HFFc6 (cell line): Measurements from ENCODE around the gene MSI2. TPM values are rescaled to one million over a fixed set of nuclear protein-coding genes. Genes with fewer than 3 reads are reported as not detected.

ENCODE experiments used
- DNase-seq: peaks from one replicate; pipeline ENCODE4 v3.0.0-alpha.2; 2018
- H3K27ac Mint-ChIP-seq: 2 replicates; pipeline ENCODE4 v1.8.0; 2020; ENCODE audit warnings: mild to moderate bottlenecking, mixed read lengths
- H3K27me3 Mint-ChIP-seq: 2 replicates; pipeline ENCODE4 v1.8.0; 2021; ENCODE audit warnings: mild to moderate bottlenecking, moderate library complexity, mixed read lengths; ENCODE audit not compliant: insufficient read depth
- H3K36me3 Mint-ChIP-seq: 2 replicates; pipeline ENCODE4 v1.8.0; 2021; ENCODE audit warnings: low read depth, mixed read lengths
- H3K4me1 Mint-ChIP-seq: 2 replicates; pipeline ENCODE4 v1.8.0; 2020; ENCODE audit warnings: low read depth, mixed read lengths
- H3K4me3 Mint-ChIP-seq: 2 replicates; pipeline ENCODE4 v1.8.0; 2020; ENCODE audit warnings: mild to moderate bottlenecking, moderate library complexity, mixed read lengths
- H3K9me3 Mint-ChIP-seq: 2 replicates; pipeline ENCODE4 v1.8.0; 2020; ENCODE audit warnings: mild to moderate bottlenecking, mixed read lengths
- total RNA-seq, 6 experiments: library from RNA; stranded (reverse); fragmentation: NEBNext Ultra II Directional; extraction: Animal tissue kit (Norgen Biotek cat#: 25700); gene quantifications; 2 replicates in 1 of 6; 3 replicates in 5 of 6; pipeline ENCODE4 v1.2.3, GENCODE V29; 2021
- TF ChIP-seq, protein P1 (sequence below): fragments of 200-600 bp; sonication (generic); IDR thresholded peaks from 2 replicates; pipeline ENCODE4 v1.5.0; 2021; ENCODE audit warnings: antibody characterized with exemption, mild to moderate bottlenecking

The MSI2 gene
- total RNA-seq, 6 experiments from 2014 or later: 53.5 to 71.7 (median 55.0) TPM

DNA sequence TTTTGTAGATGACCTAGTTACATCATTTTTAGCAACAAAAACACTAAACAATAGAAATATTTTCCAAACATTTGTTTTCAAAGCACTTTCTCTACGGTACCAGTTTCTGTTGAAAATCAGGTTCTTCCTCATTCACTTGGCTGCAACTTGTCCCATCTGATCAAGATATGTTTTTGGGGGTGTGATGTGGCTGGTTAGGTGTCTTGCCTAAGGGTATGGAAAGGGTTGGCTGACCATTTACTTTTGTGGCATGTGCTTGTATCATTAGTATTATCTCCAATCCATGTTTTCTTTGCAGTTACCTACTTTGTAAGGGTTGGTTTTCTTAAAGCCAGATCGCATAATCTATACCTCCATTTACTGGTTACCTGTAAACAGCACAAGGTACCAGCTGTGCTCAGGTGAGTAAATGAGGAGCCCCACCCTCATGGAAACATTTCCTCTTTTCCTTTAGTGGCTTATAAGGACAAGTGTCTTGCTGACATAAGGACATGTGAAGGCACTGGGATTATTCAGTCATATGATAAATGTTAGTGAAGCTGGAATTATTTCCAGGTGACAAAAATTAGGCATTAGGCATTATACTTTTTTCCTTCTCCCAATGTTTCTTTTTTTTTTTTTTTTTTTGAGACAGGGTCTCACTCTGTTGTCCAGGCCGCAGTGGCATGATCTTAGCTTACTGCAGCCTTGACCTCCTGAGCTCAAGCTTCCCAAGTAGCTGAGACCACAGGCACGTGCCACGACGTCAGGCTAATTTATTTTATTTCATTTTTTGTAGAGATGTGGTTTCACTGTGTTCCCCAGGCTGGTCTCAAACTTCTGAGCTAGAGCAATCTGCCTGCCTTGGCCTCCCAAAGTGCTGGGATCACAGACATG is 326.8 kb downstream of the MSI2 start:
- TF ChIP-seq, protein P1, sequence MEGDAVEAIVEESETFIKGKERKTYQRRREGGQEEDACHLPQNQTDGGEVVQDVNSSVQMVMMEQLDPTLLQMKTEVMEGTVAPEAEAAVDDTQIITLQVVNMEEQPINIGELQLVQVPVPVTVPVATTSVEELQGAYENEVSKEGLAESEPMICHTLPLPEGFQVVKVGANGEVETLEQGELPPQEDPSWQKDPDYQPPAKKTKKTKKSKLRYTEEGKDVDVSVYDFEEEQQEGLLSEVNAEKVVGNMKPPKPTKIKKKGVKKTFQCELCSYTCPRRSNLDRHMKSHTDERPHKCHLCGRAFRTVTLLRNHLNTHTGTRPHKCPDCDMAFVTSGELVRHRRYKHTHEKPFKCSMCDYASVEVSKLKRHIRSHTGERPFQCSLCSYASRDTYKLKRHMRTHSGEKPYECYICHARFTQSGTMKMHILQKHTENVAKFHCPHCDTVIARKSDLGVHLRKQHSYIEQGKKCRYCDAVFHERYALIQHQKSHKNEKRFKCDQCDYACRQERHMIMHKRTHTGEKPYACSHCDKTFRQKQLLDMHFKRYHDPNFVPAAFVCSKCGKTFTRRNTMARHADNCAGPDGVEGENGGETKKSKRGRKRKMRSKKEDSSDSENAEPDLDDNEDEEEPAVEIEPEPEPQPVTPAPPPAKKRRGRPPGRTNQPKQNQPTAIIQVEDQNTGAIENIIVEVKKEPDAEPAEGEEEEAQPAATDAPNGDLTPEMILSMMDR: no peak
- Mint-ChIP-seq H3K36me3 (no peaks in the 10 kb centered on the region), H3K9me3 (no peaks in the 10 kb centered on the region), H3K4me1 (peaks cover 22% of the 10 kb centered on the region), H3K4me3 (no peak overlapping the region), H3K27me3 (no peaks in the 10 kb centered on the region; the same call in none of the 2 replicates), H3K27ac (no peak overlapping the region)
- no peak for DNase-seq

DNA sequence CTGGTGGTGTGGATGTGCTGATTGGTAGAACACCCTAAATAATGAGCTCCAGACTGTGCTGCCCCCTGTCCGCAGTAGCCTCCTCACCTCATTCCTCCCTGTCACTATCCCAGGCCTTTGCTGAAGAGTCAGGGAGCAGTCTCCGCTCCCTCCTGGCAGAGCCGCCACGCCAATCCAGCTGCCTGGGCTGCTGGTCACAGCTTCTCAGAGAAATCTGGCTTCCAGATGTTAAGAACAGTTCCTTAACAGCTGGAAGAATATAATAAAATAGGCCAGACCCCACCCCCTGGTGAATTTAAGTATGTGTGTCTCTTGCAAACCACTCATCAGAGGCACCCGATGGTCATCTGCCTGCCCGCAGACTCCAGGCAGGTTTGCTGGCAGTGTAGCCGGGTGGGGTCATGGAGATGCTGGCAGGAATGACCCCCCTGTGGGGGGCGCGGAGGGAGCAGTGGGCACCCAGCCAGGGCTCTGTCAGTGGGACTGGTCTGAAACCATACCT is 327.8 kb downstream of the MSI2 start:
- H3K36me3 Mint-ChIP-seq: no peaks in the 10 kb centered on the region
- no peak overlapping the region for H3K27ac Mint-ChIP-seq
- H3K27me3 Mint-ChIP-seq: no peaks in the 10 kb centered on the region; the same call in none of the 2 replicates
- peak; percentile 11 for DNase-seq
- H3K9me3 Mint-ChIP-seq: no peaks in the 10 kb centered on the region
- no peak overlapping the region for H3K4me3 Mint-ChIP-seq
- H3K4me1 Mint-ChIP-seq: peaks cover 24% of the 10 kb centered on the region
- TF ChIP-seq, protein P1: peak; percentile 55

DNA sequence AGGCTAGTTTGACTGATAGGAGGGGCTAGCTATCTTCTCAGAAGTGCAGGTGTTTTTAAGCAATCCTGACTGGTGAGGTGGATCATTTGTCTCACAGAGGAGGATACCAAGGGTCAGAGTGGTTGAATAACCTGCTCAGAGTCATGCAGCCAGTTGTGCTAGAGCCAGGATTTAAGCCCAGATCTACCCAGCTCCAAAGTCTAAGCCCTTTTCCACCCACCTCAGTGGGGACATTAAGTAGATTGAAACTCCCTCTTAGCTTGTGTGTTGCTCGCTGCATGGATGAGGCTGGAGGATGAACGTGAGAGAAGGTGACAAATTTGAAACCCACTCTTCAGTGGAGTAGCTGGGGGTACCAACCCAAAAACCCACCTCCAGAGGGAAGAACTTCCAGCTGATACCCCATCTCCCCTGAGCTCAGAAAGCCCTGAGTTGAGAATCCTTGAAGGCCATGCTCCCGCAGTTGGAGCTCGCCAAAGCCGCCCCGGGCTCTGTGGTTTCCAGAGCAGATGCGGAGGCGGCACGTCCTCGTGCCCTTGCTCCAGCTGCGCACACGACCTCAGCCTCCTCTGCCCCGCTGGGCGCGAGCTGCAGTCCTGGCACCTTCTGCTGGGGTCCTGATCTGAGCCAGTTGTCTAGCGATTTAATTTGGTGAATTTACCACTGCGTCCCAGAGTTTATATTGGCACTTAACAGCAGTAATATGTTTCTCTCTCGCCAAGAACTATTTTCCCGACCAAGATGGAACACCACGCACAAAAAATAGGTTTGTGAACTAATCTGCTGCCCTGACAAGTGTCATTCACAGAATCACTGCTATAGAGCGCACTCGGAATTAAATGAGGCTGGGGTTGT is 329.2 kb downstream of the MSI2 start:
- DNase-seq: no peak
- Mint-ChIP-seq H3K27me3 (no peaks in the 10 kb centered on the region; the same call in none of the 2 replicates), H3K27ac (no peak overlapping the region), H3K9me3 (no peaks in the 10 kb centered on the region), H3K4me3 (no peak overlapping the region), H3K36me3 (no peaks in the 10 kb centered on the region), H3K4me1 (peaks cover 24% of the 10 kb centered on the region)
- TF ChIP-seq, protein P1: no peak

DNA sequence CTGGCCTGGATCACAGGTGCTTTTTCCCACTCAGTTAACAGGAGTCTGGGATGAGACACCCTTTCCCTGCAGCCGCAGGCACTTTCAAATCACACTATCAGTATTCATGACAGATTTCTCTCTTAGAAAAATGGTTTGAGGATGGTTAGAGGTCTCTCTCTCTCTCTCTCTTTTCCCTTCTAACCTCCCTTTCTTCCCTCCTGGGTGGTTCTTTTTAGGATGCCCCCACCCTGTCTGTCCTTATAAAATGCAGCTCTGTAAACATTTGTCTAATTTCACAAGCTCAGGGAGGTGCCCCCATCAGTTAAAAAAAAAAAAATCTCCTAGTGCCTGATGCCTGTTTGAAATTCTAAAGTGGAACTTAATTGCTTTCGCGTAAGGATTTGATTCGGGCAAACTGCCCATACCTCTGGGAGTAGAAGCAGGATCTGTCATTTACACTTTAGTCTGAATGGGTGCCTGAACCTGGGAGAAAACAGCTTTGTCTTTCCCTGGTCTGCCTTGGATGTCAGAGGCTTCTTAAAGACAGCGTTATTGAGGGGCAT is 329.9 kb downstream of the MSI2 start:
- TF ChIP-seq, protein P1: no peak
- Mint-ChIP-seq H3K4me1 (peaks cover 24% of the 10 kb centered on the region), H3K36me3 (no peaks in the 10 kb centered on the region), H3K27ac (no peak overlapping the region), H3K9me3 (no peaks in the 10 kb centered on the region), H3K27me3 (no peaks in the 10 kb centered on the region; the same call in none of the 2 replicates), H3K4me3 (no peak overlapping the region)
- DNase-seq: no peak

DNA sequence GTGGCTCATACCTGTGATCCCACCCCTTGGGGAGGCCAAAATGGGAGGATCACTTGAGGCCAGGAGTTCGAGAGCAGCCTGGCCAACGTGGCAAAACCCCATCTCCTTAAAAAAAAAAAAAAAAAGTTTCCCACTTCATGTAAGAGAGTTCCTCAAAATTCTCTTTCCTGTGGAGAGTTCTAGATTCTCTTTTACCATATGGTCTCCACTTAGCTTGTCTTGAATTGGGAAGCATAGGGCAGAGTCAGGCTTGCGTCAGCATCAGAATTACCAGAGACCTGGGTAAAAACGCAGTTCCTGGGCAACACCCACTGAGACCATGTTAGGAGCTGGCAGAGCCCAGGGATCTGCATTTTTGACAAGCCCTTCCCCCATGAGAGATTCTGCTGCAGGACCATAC is 330.4 kb downstream of the MSI2 start:
- TF ChIP-seq, protein P1: no peak
- H3K36me3 Mint-ChIP-seq: no peaks in the 10 kb centered on the region
- no peak for DNase-seq
- no peak overlapping the region for H3K27ac Mint-ChIP-seq
- H3K4me1 Mint-ChIP-seq: peaks cover 24% of the 10 kb centered on the region
- H3K4me3 Mint-ChIP-seq: no peak overlapping the region
- H3K9me3 Mint-ChIP-seq: no peaks in the 10 kb centered on the region
- H3K27me3 Mint-ChIP-seq: no peaks in the 10 kb centered on the region; the same call in none of the 2 replicates
